ENCODE measurements around the gene P4HA2.
A peak's percentile ranks its signal among the peaks of the same experiment; 100 is the strongest.

Gene P4HA2

GRCh38 chr5:132227485-132228240 is at the start of gene P4HA2:
P4HA2 (minus strand) TSS chr5:132227853; CDS start chr5:132218626, 9,227 bp downstream.
- no peak for DNase-seq (ENCODE audit: low read depth in 1 of 2, low spot score in 1 of 2)

DNA sequence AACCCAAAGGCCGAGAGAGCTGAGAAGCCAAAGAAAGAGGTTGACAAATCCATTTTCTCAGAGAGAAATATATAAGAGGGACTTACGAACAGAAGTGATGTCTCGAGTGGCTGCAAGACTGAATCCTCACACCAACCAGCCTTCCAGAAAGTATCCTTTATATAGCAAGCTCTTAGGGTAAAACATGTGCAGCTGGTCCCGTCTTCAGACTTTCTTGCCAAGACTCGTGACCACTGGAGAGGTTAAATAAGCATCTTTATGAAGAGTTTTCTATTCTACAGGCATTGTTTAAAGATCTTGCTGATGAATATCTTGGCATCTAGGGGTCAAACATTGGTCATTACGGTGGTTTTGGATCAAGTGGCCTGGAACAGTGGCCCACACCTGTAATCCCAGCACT is 49.6 kb upstream of the P4HA2 start:
- no peak for DNase-seq (ENCODE audit: low read depth in 1 of 2, low spot score in 1 of 2)

DNA sequence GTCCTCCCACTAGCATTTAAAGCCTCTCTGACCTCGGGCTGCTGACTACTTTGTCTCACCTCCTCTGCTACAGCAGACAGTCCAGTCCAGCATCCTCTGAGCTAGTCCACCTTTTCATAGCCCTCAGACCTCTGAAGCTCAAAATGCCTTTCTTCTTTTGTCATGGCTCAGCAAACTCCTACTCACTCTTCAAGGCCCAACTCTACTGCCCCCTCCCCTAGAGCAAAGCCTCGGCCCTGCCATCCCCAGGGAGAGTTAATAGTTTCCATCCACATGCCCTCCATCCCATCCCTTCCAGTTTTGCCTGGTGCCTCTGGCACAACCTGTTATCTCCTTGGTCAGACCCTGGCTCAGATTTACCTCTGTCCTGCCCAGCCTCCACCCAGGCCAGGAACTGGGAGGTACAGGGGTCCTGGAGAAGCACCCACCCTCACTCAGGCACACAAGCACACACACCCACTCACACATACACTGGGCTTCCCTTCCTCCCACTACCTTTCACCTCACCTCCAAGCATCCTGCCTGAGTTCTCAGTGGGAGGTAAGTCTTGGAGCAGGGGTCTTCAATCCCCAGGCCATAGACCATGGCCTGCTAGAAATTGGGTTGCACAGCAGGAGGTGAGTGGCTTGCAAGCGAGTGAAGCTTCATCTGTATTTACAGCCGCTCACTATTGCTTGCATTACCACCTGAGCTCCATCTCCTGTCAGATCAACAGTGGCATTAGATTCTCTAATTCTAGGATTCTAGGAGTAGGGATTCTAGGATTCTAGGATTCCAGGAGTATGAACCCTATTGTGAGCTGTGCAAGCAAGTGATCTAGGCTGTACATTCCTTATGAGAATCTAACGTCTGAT is 47.9 kb upstream of the P4HA2 start:
- no peak for DNase-seq (ENCODE audit: low read depth in 1 of 2, low spot score in 1 of 2)

GRCh38 chr5:132274050-132274792 is 46.6 kb upstream of the P4HA2 start:
- DNase-seq (ENCODE audit: low read depth in 1 of 2, low spot score in 1 of 2): no peak

GRCh38 chr5:132273631-132274030 is 46.0 kb upstream of the P4HA2 start:
- DNase-seq (ENCODE audit: low read depth in 1 of 2, low spot score in 1 of 2): no peak

DNA sequence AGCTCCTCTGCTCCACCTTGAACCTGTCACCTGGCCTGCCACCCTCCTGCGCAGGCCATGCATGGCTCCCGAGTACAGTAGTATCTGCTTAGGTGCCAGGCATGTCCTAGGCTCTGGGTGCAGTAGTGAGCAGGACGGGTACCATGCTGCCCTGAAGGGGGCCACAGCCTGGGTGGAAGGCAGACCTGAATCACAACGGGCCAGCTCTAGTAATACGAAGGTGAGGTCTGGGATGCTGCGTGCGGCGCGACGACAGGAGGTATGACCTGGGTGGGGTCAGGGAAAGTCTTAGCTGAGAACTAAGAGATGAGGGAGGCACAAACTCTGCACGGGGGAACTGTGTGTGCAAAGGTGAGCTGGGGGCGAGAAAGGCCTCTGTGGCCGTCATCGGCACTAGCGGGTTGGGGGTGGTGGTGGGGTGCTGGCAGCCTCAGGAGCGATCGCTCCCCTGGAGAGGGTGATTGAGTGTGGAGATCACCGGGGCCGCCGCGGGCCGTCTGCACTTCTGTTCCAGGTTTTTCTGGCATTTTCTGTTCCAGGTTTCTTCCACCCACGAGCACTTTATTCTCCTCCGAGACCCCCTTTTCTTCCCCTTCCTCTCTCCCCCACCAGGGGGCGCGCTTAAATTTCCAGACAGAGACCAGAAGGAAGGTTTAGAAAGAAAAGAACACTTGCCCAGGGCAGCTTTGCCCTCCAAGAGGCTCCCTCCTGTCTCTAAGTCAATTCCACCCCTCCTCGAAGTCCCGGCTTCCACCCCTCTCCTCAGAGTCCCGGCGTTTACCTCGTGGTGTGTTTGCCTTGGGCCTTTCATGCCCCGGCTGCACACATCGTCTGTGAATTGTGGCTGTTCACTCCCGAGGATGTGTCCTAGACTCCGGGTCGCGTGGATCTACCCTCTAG is 44.9 kb upstream of the P4HA2 start:
- peak; percentile 43 to 51 for DNase-seq (ENCODE audit: low read depth in 1 of 2, low spot score in 1 of 2)

- no peak for DNase-seq (ENCODE audit: low read depth in 1 of 2, low spot score in 1 of 2)
Measured at GRCh38 chr5:132271251-132272246, 43.9 kb upstream of the P4HA2 start.

- no peak for DNase-seq (ENCODE audit: low read depth in 1 of 2, low spot score in 1 of 2)
Measured at GRCh38 chr5:132270706-132271105, 43.1 kb upstream of the P4HA2 start.

- DNase-seq (ENCODE audit: low read depth in 1 of 2, low spot score in 1 of 2): no peak
Measured at GRCh38 chr5:132270335-132270665, 42.6 kb upstream of the P4HA2 start.

- DNase-seq (ENCODE audit: low read depth in 1 of 2, low spot score in 1 of 2): no peak
Measured at GRCh38 chr5:132269635-132270334, 42.1 kb upstream of the P4HA2 start.

DNA sequence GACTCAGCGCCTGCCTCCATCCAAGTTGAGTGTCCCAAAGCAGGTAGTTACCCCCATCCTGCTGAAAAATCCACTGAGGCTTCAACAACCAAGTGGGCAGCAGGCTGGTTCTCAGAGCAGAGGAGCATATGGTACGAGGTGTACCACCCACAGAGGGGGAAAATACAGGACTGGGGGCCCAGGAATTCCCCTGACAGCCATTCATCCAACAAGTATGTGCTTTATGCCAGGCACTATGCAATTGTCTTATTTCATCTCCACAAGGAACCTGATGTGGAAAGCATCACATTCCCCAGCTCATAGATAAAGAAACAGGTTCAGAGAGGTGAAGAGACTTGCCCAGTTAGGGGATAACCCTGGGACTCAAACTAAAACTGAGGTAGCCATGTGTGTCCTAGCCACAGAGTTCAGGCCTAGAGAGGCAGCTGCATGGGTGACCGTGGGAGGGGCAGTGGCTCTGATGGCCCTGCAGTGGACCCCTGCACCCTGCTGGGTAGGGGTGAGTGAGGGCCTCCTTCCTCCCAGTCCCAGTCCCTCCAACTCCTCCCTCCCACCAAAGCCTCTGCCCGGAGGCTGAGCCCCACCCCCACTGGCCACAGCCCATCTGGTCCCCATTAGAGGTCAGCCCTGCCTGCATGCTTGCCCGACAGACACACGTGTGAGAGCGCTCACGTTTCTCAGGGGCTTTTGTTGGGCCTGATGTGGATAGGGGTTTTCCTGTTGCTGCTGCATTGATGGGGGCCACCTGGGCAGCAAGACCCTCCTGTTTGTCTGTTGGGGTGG is 41.3 kb upstream of the P4HA2 start:
- no peak for DNase-seq (ENCODE audit: low read depth in 1 of 2, low spot score in 1 of 2)

GRCh38 chr5:132267931-132268768 is 40.5 kb upstream of the P4HA2 start:
- no peak for DNase-seq (ENCODE audit: low read depth in 1 of 2, low spot score in 1 of 2)

DNA sequence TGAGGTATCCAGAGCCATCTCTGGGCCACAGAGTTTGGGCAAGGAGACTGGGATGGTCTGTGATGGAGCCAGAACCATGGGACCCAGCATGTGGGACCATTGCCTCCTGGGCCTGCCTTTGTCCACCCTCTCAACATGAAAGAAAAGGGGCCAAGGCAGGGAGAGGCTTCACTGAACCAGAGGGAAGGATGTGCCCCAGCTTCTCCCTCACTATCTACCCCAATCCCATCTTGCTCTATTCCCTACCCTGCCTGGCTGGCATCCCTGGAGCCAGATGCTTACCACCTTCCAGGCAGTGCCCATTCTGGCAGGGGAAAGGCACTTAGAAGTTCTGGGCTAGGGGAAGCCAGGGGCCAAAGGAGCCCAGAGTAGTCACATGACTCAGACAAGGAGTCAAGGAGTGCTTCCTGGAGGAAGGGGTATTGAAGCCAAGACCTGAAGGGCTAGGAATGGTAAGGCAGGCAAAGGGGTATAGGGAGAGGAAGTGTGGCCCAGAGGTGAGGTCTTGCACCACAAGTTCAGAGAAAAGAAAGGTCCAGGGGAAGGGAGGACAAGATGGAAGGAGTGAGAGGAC is 39.6 kb upstream of the P4HA2 start:
- no peak for DNase-seq (ENCODE audit: low read depth in 1 of 2, low spot score in 1 of 2)

- DNase-seq (ENCODE audit: low read depth in 1 of 2, low spot score in 1 of 2): no peak
Measured at GRCh38 chr5:132266836-132267160, 39.1 kb upstream of the P4HA2 start.

GRCh38 chr5:132266031-132266835 is 38.6 kb upstream of the P4HA2 start:
- no peak for DNase-seq (ENCODE audit: low read depth in 1 of 2, low spot score in 1 of 2)

- no peak for DNase-seq (ENCODE audit: low read depth in 1 of 2, low spot score in 1 of 2)
Measured at GRCh38 chr5:132265336-132266030, 37.8 kb upstream of the P4HA2 start.
